KOPT-K1 (cell line): Measurements from ENCODE around the gene KIFAP3.
A peak's percentile ranks its signal among the peaks of the same experiment; 100 is the strongest.
"Not testable (repeated sequence)": the region's sequence is repeated elsewhere in the genome, so short reads cannot be mapped to it uniquely, and the experiment has no call there.

Experiments used
- H3K27ac ChIP-seq: fragments of 200-600 bp; sonication (generic); 2 replicates; pipeline ENCODE4 v1.5.1; 2016; ENCODE audit warnings: antibody characterized with exemption, mild to moderate bottlenecking, low read depth, low read length; ENCODE audit not compliant: poor library complexity, severe bottlenecking
- H3K36me3 ChIP-seq: fragments of 200-600 bp; sonication (generic); 2 replicates; pipeline ENCODE4 v1.5.1; 2017; ENCODE audit warnings: antibody characterized with exemption, mild to moderate bottlenecking, low read length, moderate library complexity; ENCODE audit not compliant: insufficient read depth
- H3K9me3 ChIP-seq: fragments of 200-600 bp; sonication (generic); 2 replicates; pipeline ENCODE4 v1.5.1; 2017; ENCODE audit warnings: antibody characterized with exemption, low read length, mild to moderate bottlenecking; ENCODE audit not compliant: insufficient read depth, poor library complexity, severe bottlenecking

KIFAP3 gene

GRCh38 chr1:170074250-170075157 lies at the start of gene KIFAP3:
Gene KIFAP3, minus strand, starts transcription at chr1:170074695. Its CDS starts 228 bp downstream, at chr1:170074467.
- Histone ChIP-seq H3K36me3 (no peaks in the 10 kb centered on the region), H3K27ac (peak within 1 kb of the TSS; percentile 53), H3K9me3 (peaks cover 9% of the 10 kb centered on the region)

- Histone ChIP-seq H3K36me3 (no peaks in the 10 kb centered on the region), H3K27ac (no peak overlapping the region), H3K9me3 (no peaks in the 10 kb centered on the region)
Observed at GRCh38 chr1:170122366-170122765, 47.9 kb upstream of the KIFAP3 start.

- no peak overlapping the region for H3K27ac ChIP-seq
- H3K9me3 ChIP-seq, result no peaks in the 10 kb centered on the region
- no peaks in the 10 kb centered on the region for H3K36me3 ChIP-seq
Observed at GRCh38 chr1:170114906-170115305, 40.4 kb upstream of the KIFAP3 start.

GRCh38 chr1:170113140-170113539 lies 38.6 kb upstream of the KIFAP3 start:
- not testable (repeated sequence) for H3K36me3 ChIP-seq, H3K9me3 ChIP-seq, H3K27ac ChIP-seq

- Histone ChIP-seq H3K27ac (no peak overlapping the region), H3K36me3 (no peaks in the 10 kb centered on the region), H3K9me3 (no peaks in the 10 kb centered on the region)
Observed at GRCh38 chr1:170097449-170097948, 23.0 kb upstream of the KIFAP3 start.

GRCh38 chr1:170096806-170097340 lies 22.4 kb upstream of the KIFAP3 start:
- Histone ChIP-seq H3K9me3 (no peaks in the 10 kb centered on the region), H3K27ac (no peak overlapping the region), H3K36me3 (no peaks in the 10 kb centered on the region)

GRCh38 chr1:170095976-170096748 lies 21.7 kb upstream of the KIFAP3 start:
- no peaks in the 10 kb centered on the region for H3K36me3 ChIP-seq
- no peaks in the 10 kb centered on the region for H3K9me3 ChIP-seq
- no peak overlapping the region for H3K27ac ChIP-seq

GRCh38 chr1:170094697-170095616 lies 20.5 kb upstream of the KIFAP3 start:
- H3K27ac ChIP-seq, H3K9me3 ChIP-seq, H3K36me3 ChIP-seq: not testable (repeated sequence)

GRCh38 chr1:170086399-170087032 lies 12.0 kb upstream of the KIFAP3 start:
- Histone ChIP-seq H3K36me3 (no peaks in the 10 kb centered on the region), H3K9me3 (no peaks in the 10 kb centered on the region), H3K27ac (no peak overlapping the region)

- no peaks in the 10 kb centered on the region for H3K9me3 ChIP-seq
- H3K27ac ChIP-seq, result no peak overlapping the region
- no peaks in the 10 kb centered on the region for H3K36me3 ChIP-seq
Observed at GRCh38 chr1:170085091-170085490, 10.6 kb upstream of the KIFAP3 start.

GRCh38 chr1:170078610-170079189 lies 4.2 kb upstream of the KIFAP3 start:
- H3K9me3 ChIP-seq, result peaks cover 9% of the 10 kb centered on the region
- no peaks in the 10 kb centered on the region for H3K36me3 ChIP-seq
- H3K27ac ChIP-seq, result no peak overlapping the region

- Histone ChIP-seq H3K9me3 (peaks cover 9% of the 10 kb centered on the region), H3K36me3 (no peaks in the 10 kb centered on the region), H3K27ac (no peak overlapping the region)
Observed at GRCh38 chr1:170077926-170078325, 3.4 kb upstream of the KIFAP3 start.

- not testable (repeated sequence) for H3K27ac ChIP-seq, H3K36me3 ChIP-seq, H3K9me3 ChIP-seq
Observed at GRCh38 chr1:170076952-170077351, 2.5 kb upstream of the KIFAP3 start.

GRCh38 chr1:170076199-170076598 lies 1.7 kb upstream of the KIFAP3 start:
- no peak overlapping the region for H3K27ac ChIP-seq
- H3K9me3 ChIP-seq, result peaks cover 9% of the 10 kb centered on the region
- no peaks in the 10 kb centered on the region for H3K36me3 ChIP-seq
